H1 (cell line): ENCODE data around the gene MORN2. TPM values are rescaled to one million over a fixed set of nuclear protein-coding genes. Genes with fewer than 3 reads are reported as not detected.

Experiments used
- CTCF ChIA-PET: fragments of 300-600 bp; sonication (Branson Sonifier 250); formaldehyde crosslinking; loops from one replicate; lab custom pipeline; 2021; ENCODE audit not compliant: partially characterized antibody; lab: Charles Lee
- POLR2A ChIA-PET: fragments of 300-600 bp; sonication (Branson Sonifier 250); formaldehyde crosslinking; loops from one replicate; lab custom pipeline; 2021; ENCODE audit warnings: inconsistent platforms; ENCODE audit not compliant: partially characterized antibody; lab: Charles Lee
- DNase-seq, 2 experiments: peaks; one replicate each; pipeline versions ENCODE4 v3.0.0 to v3.0.0-alpha.2; 2010 to 2022; ENCODE audit warnings: low spot score in 2 of 2, low read depth in 1 of 2, mixed read lengths in 1 of 2
- FAIRE-seq: peaks from 2 replicates; lab custom pipeline; 2011; peaks lifted over from hg19 to GRCh38; lab: Jason Lieb, UNC
- H2AFZ ChIP-seq: 2 replicates; pipeline ENCODE4 v1.8.1; 2012; ENCODE audit warnings: low read length, inconsistent platforms
- H2AK5ac ChIP-seq: 2 replicates; pipeline ENCODE4 v1.6.1; 2013; ENCODE audit warnings: low read depth, low read length
- H2BK120ac ChIP-seq: replicated peaks from 2 replicates; pipeline ENCODE3; 2013; ENCODE audit warnings: low read depth, low read length, inconsistent platforms
- H2BK12ac ChIP-seq: 2 replicates; pipeline ENCODE4 v1.6.1; 2013; ENCODE audit warnings: low read depth, low read length
- H2BK15ac ChIP-seq: 2 replicates; pipeline ENCODE4 v1.6.1; 2013; ENCODE audit warnings: low read length
- H2BK20ac ChIP-seq: 2 replicates; pipeline ENCODE4 v1.6.1; 2013; ENCODE audit warnings: low read length
- H2BK5ac ChIP-seq: 2 replicates; pipeline ENCODE4 v1.6.1; 2013; ENCODE audit warnings: low read depth, low read length
- H3K14ac ChIP-seq: 2 replicates; pipeline ENCODE4 v1.6.1; 2013; ENCODE audit warnings: inconsistent platforms; ENCODE audit not compliant: insufficient read length
- H3K18ac ChIP-seq: 2 replicates; pipeline ENCODE4 v1.6.1; 2013; ENCODE audit warnings: low read length; ENCODE audit errors: extremely low read depth
- H3K23ac ChIP-seq: 2 replicates; pipeline ENCODE4 v1.6.1; 2013; ENCODE audit warnings: inconsistent platforms; ENCODE audit not compliant: insufficient read length
- H3K23me2 ChIP-seq: 2 replicates; pipeline ENCODE4 v1.6.1; 2013; ENCODE audit warnings: low read depth, low read length
- H3K27ac ChIP-seq: 2 replicates; pipeline ENCODE4 v1.6.1; 2011; ENCODE audit warnings: low read depth, low read length, inconsistent platforms
- H3K27me3 ChIP-seq, 4 experiments: replicated peaks in 1 of 4; 1 replicate in 1 of 4; 2 replicates in 3 of 4; pipeline versions ENCODE4 v1.6.1 to v1.8.1; 2011 to 2013; ENCODE audit warnings: low read length in 3 of 4, mild to moderate bottlenecking in 3 of 4, inconsistent platforms in 2 of 4, mixed read lengths in 2 of 4, moderate library complexity in 1 of 4; ENCODE audit not compliant: control insufficient read depth in 3 of 4, insufficient read depth in 3 of 4; ENCODE audit errors: extremely low read depth in 1 of 4
- H3K36me3 ChIP-seq, 4 experiments: 2 replicates each; pipeline versions ENCODE4 v1.6.1 to v1.8.1; 2011 to 2013; ENCODE audit warnings: mild to moderate bottlenecking in 4 of 4, low read length in 3 of 4, moderate library complexity in 2 of 4, control low read depth in 1 of 4, inconsistent platforms in 1 of 4; ENCODE audit not compliant: insufficient read depth in 4 of 4, control insufficient read depth in 2 of 4
- H3K4ac ChIP-seq: replicated peaks from 2 replicates; pipeline ENCODE3; 2013; ENCODE audit warnings: low read length, low read depth, mixed read lengths, inconsistent platforms; ENCODE audit not compliant: insufficient read length
- H3K4me1 ChIP-seq, 4 experiments: replicated peaks in 1 of 4; 1 replicate in 1 of 4; 2 replicates in 3 of 4; pipeline versions ENCODE4 v1.6.1 to v1.8.1; 2011 to 2013; ENCODE audit warnings: low read length in 3 of 4, inconsistent platforms in 2 of 4, mixed read lengths in 1 of 4; ENCODE audit not compliant: insufficient read depth in 4 of 4, control insufficient read depth in 3 of 4
- H3K4me2 ChIP-seq, 2 experiments: 2 replicates each; pipeline versions ENCODE4 v1.6.1 to v1.8.1; 2011 to 2013; ENCODE audit warnings: low read depth in 2 of 2, low read length in 2 of 2, control low read depth in 1 of 2, inconsistent platforms in 1 of 2, mild to moderate bottlenecking in 1 of 2; ENCODE audit not compliant: insufficient read depth in 1 of 2
- H3K4me3 ChIP-seq, 4 experiments: fragments of 200-600, 300-600 bp in 1 of 4; sonication (generic), shearing (Covaris generic), sonication (Bioruptor Twin) in 1 of 4; 2 replicates each; pipeline versions ENCODE4 v1.5.1 to v1.8.1; 2011 to 2016; ENCODE audit warnings: low read length in 4 of 4, low read depth in 3 of 4, control low read depth in 2 of 4, inconsistent platforms in 2 of 4, mild to moderate bottlenecking in 2 of 4, mixed read lengths in 1 of 4, moderate library complexity in 1 of 4; ENCODE audit not compliant: insufficient read depth in 2 of 4; ENCODE audit errors: extremely low read depth in 1 of 4
- H3K56ac ChIP-seq: replicated peaks from 2 replicates; pipeline ENCODE3; 2013; ENCODE audit warnings: low read depth, mild to moderate bottlenecking, mixed read lengths, low read length, inconsistent platforms; ENCODE audit not compliant: insufficient read length
- H3K79me1 ChIP-seq: 2 replicates; pipeline ENCODE4 v1.6.1; 2013; ENCODE audit warnings: low read depth, low read length, control low read depth
- H3K79me2 ChIP-seq, 2 experiments: 2 replicates each; pipeline versions ENCODE4 v1.6.1 to v1.8.1; 2012 to 2013; ENCODE audit warnings: low read length in 2 of 2, mild to moderate bottlenecking in 2 of 2, inconsistent platforms in 1 of 2; ENCODE audit not compliant: insufficient read depth in 2 of 2, control insufficient read depth in 1 of 2
- H3K9ac ChIP-seq, 4 experiments: replicated peaks in 1 of 4; 1 replicate in 1 of 4; 2 replicates in 3 of 4; pipeline versions ENCODE4 v1.6.1 to v1.8.1; 2011 to 2013; ENCODE audit warnings: low read depth in 3 of 4, low read length in 3 of 4, control low read depth in 2 of 4, mild to moderate bottlenecking in 2 of 4, moderate library complexity in 2 of 4, inconsistent platforms in 1 of 4; ENCODE audit errors: extremely low read depth in 1 of 4
- H3K9me3 ChIP-seq, 2 experiments: 2 replicates each; pipeline versions ENCODE4 v1.6.1 to v1.8.1; 2012 to 2013; ENCODE audit warnings: mild to moderate bottlenecking in 2 of 2, moderate library complexity in 2 of 2, control low read depth in 1 of 2, inconsistent platforms in 1 of 2, low read depth in 1 of 2, low read length in 1 of 2, mixed read lengths in 1 of 2; ENCODE audit not compliant: insufficient read depth in 2 of 2
- H4K20me1 ChIP-seq, 2 experiments: replicated peaks in 1 of 2; 2 replicates each; pipeline versions ENCODE3 to v1.8.1; 2011 to 2013; ENCODE audit warnings: inconsistent platforms in 2 of 2, low read length in 2 of 2, mild to moderate bottlenecking in 1 of 2; ENCODE audit not compliant: insufficient read depth in 2 of 2, control insufficient read depth in 1 of 2
- H4K5ac ChIP-seq: 2 replicates; pipeline ENCODE4 v1.6.1; 2013; ENCODE audit warnings: low read length, low read depth, mixed read lengths, inconsistent platforms; ENCODE audit not compliant: insufficient read length
- H4K8ac ChIP-seq: 2 replicates; pipeline ENCODE4 v1.8.0; 2013; ENCODE audit warnings: mild to moderate bottlenecking, moderate library complexity, low read length, inconsistent platforms; ENCODE audit not compliant: insufficient read depth; ENCODE audit errors: extremely low read depth
- H4K91ac ChIP-seq: replicated peaks from 2 replicates; pipeline ENCODE3; 2013; ENCODE audit warnings: low read length, mixed read lengths, inconsistent platforms; ENCODE audit not compliant: insufficient read length
- ASH2L ChIP-seq: fragments of 200-600, 300-600 bp; sonication (generic); IDR thresholded peaks from one replicate; pipeline ENCODE4 v1.7.1; 2017; ENCODE audit warnings: low read length
- BCL11A ChIP-seq, 2 experiments: IDR thresholded peaks; one replicate each; pipeline ENCODE4 v1.6.1; 2011; ENCODE audit warnings: low read depth in 2 of 2, low read length in 2 of 2, mild to moderate bottlenecking in 2 of 2
- CHD2 ChIP-seq: IDR thresholded peaks from 2 replicates; pipeline ENCODE4 v1.6.1; 2012; ENCODE audit warnings: low read length, improper control_type of control experiment
- GTF2F1 ChIP-seq: IDR thresholded peaks from 2 replicates; pipeline ENCODE4 v1.6.1; 2012; ENCODE audit warnings: low read depth, low read length, improper control_type of control experiment, borderline replicate concordance
- KDM1A ChIP-seq: fragments of 200-600, 300-600 bp; sonication (generic); IDR thresholded peaks from 2 replicates; pipeline ENCODE4 v1.7.1; 2016; ENCODE audit warnings: mild to moderate bottlenecking, low read length, borderline replicate concordance
- KDM5A ChIP-seq: fragments of 200-600 bp; IDR thresholded peaks from 2 replicates; pipeline ENCODE4 v1.7.1; 2012; ENCODE audit warnings: mild to moderate bottlenecking, low read length, inconsistent platforms, mixed read lengths
- MAFK ChIP-seq: IDR thresholded peaks from 2 replicates; pipeline ENCODE4 v1.6.1; 2012; ENCODE audit warnings: low read depth, mild to moderate bottlenecking, improper control_type of control experiment, low read length
- RAD21 ChIP-seq, 2 experiments: IDR thresholded peaks in 1 of 2; conservative IDR thresholded peaks in 1 of 2; 2 replicates each; pipeline ENCODE4 v1.6.1; 2011; ENCODE audit warnings: low read depth in 2 of 2, low read length in 2 of 2, improper control_type of control experiment in 1 of 2, inconsistent platforms in 1 of 2, mild to moderate bottlenecking in 1 of 2, moderate library complexity in 1 of 2
- SIN3A ChIP-seq, 2 experiments: IDR thresholded peaks in 1 of 2; conservative IDR thresholded peaks in 1 of 2; 2 replicates each; pipeline ENCODE4 v1.6.1; 2011 to 2012; ENCODE audit warnings: low read length in 2 of 2, improper control_type of control experiment in 1 of 2, low read depth in 1 of 2, mild to moderate bottlenecking in 1 of 2
- SIRT6 ChIP-seq: IDR thresholded peaks from one replicate; pipeline ENCODE4 v1.7.1; 2012; ENCODE audit warnings: low read length, inconsistent platforms
- TAF7 ChIP-seq: optimal IDR thresholded peaks from 2 replicates; pipeline ENCODE3; 2011; ENCODE audit warnings: low read depth, mild to moderate bottlenecking, inconsistent platforms, low read length, moderate library complexity, borderline replicate concordance
- TBP ChIP-seq: IDR thresholded peaks from 2 replicates; pipeline ENCODE4 v1.6.1; 2011; ENCODE audit warnings: low read depth, low read length, improper control_type of control experiment
- USF2 ChIP-seq: IDR thresholded peaks from 2 replicates; pipeline ENCODE4 v1.6.1; 2011; ENCODE audit warnings: low read length, improper control_type of control experiment
- whole genome bisulfite sequencing, 2 experiments: shearing (Covaris generic) in 1 of 2; methylation state at CpG; one replicate each; pipeline versions ENCODE4 v1.1.6 to v1.1.7; 2013 to 2015; ENCODE audit warnings: low lambda C conversion rate in 2 of 2, mixed read lengths in 2 of 2, inconsistent platforms in 1 of 2, low coverage in 1 of 2, missing lambda C conversion rate in 1 of 2; ENCODE audit not compliant: insufficient replicate concordance in 2 of 2, insufficient coverage in 1 of 2, insufficient read length in 1 of 2; ENCODE audit errors: extremely low coverage in 1 of 2, missing lambda C conversion rate in 1 of 2; 5-methylcytosine and 5-hydroxymethylcytosine counted together
- polyA plus RNA-seq, 7 experiments: library from polyadenylated mRNA; depleted of rRNA in 3 of 7; stranded (reverse) in 5 of 7; unstranded in 2 of 7; fragments of >200 nt in 5 of 7; fragments of 200-250 nt in 2 of 7; gene quantifications; 1 replicate in 5 of 7; 2 replicates in 1 of 7; 4 replicates in 1 of 7; pipeline versions ENCODE4 v1.2.1 to v1.2.3, GENCODE V29; 2011 to 2013; ENCODE audit warnings: missing spikeins in 2 of 7, mixed read lengths in 2 of 7
- total RNA-seq: library from RNA; stranded (reverse); fragmentation: NEBNext Ultra II Directional; extraction: Animal tissue kit (Norgen Biotek cat#: 25700); gene quantifications from 2 replicates; pipeline ENCODE4 v1.2.1, GENCODE V29; 2021

MORN2 gene
- total and polyA plus RNA-seq, 2 of the 8 experiments (the other 6 are each of a cell fraction or from before 2014, with no cell fraction given), result 7.2 to 11.3 TPM

DNA sequence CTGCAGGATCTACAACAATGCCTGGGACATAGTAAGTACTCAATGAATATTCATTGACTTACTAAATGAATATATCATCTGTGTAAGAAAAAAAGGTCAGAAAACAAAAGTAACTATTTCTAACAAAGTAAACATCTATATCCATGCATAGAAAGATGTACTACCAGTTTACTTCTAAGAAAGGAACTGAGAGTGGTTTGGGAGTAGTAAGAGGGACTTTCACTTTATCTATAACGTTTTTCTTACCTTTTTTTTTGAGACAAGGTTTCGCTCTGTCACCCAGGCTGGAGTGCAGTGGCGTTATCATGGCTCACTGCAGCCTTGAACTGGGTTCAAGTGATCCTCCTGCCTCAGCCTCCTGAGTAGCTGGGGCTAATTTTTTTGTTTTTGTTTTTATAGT lies 25.7 kb upstream of the MORN2 start:
- Histone ChIP-seq H3K23me2 (no peaks in the 10 kb centered on the region), H2BK15ac (no peak overlapping the region), H3K4me2 (no peak overlapping the region), H2BK12ac (no peak overlapping the region), H3K18ac (no peak overlapping the region), H4K5ac (no peak overlapping the region), H3K14ac (no peak overlapping the region), H2AFZ (no peak overlapping the region), H3K36me3 (peaks cover 6 to 28% (median 14%) of the 10 kb centered on the region in 4 experiments; a peak in 7 of 8 replicates), H4K8ac (no peak overlapping the region), H3K4me1 (no peaks in the 10 kb centered on the region), H2AK5ac (no peak overlapping the region), H3K27ac (no peak overlapping the region), H3K27me3 (no peaks in the 10 kb centered on the region), H3K79me2 (no peaks in the 10 kb centered on the region), H3K79me1 (no peaks in the 10 kb centered on the region), H2BK120ac (no peak overlapping the region), H3K4ac (no peak overlapping the region), H2BK5ac (no peak overlapping the region), H3K4me3 (no peak overlapping the region), H4K91ac (no peak overlapping the region), H3K9ac (no peak overlapping the region), H3K23ac (no peak overlapping the region), H3K9me3 (no peaks in the 10 kb centered on the region), H4K20me1 (peaks cover 0 to 1% of the 10 kb centered on the region in 2 experiments), H3K56ac (no peak overlapping the region), H2BK20ac (no peak overlapping the region)
- CTCF ChIA-PET, result interaction anchor here (0.6 to 2.0 kb wide), 2 partner anchors 16 to 1566 kb away, joined by 5 to 6 read pairs; no protein-coding TSS in a partner anchor
- no peak for DNase-seq
- POLR2A ChIA-PET, result no interaction called here
- FAIRE-seq, result no peak
- 86% methylated on average over 3 of the region's 3 CpGs; no CpG with 5 or more reads in 1 of the 2 experiments for WGBS, 2 experiments
- TF ChIP-seq CHD2 (no peak), GTF2F1 (no peak), TBP (no peak), RAD21 (IDR thresholded peaks at IDR 0.05 in 1 of 2, conservative IDR thresholded peaks at IDR 0.05 in 1 of 2; ENCODE audit: low read depth in 2 of 2, low read length in 2 of 2) (no peak), USF2 (no peak), KDM5A (no peak), BCL11A (IDR thresholded peaks at IDR 0.05; ENCODE audit: low read depth in 2 of 2, low read length in 2 of 2) (no peak), ASH2L (no peak), SIRT6 (no peak), MAFK (no peak), KDM1A (no peak), TAF7 (no peak), SIN3A (conservative IDR thresholded peaks at IDR 0.05 in 1 of 2, IDR thresholded peaks at IDR 0.05 in 1 of 2; ENCODE audit: low read depth in 1 of 2, low read length in 2 of 2) (no peak)
